HEK293 (cell line): ENCODE results near the gene KLHL29.

ENCODE experiments used
- ZNF521 ChIP-seq: fragments of 450-650 bp; formaldehyde crosslinking; IDR thresholded peaks from 2 replicates; pipeline ENCODE4 v1.5.1; 2017; ENCODE audit warnings: missing biosample characterization, mild to moderate bottlenecking, missing genetic modification characterization
- ZNF76 ChIP-seq: fragments of 450-650 bp; formaldehyde crosslinking; IDR thresholded peaks from 2 replicates; pipeline ENCODE4; 2016; ENCODE audit warnings: low read depth, missing biosample characterization, missing genetic modification characterization, borderline replicate concordance

DNA sequence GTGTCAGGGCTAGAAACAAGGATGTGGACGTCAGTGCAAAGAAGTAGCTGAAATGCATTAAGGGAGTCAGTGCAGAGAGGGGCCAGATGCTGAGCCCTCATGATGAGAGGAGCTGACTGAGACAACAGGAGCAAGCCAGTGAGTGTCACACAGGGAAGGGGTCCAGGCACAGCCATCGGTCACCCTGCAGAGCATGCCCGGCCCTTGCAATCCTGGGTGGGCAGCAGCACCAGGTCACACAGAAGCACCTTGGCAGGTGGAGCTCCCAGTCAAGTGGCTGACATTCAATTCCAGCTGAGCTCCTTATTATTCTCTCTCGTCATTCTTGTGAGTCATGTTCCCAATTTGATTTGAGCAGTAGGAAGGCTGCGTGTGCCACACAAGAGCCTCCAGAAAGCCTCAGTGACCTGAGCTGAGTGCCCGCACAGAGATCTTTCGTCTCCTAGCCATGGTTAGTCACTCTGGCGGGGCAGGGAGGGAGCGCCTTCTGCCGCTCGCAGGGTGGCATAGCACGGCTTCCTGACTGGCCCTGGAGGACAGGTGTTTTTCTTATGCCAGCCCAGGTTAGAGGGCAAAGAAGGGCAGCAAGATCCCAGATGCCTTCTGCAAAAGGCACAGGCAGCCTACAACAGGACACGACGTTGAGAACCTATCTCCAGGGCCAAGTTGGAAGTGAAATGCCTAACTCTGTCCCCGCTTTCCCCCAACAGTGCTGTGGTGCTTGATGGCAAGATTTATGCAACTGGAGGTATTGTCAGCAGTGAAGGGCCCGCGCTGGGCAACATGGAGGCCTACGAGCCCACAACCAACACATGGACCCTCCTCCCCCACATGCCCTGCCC lies 321.0 kb downstream of the KLHL29 start:
- TF ChIP-seq ZNF521 (tag by site-specific recombination), result no peak
- TF ChIP-seq ZNF76 (tag by site-specific recombination), result no peak
